Stomach (tissue), 4 donors: ENCODE results near the gene PIK3CB.

Experiments
- CTCF ChIP-seq, 7 experiments: fragments of 450-650 bp in 4 of 7; fragments of 200-600 bp in 3 of 7; sonication (generic) in 3 of 7; IDR thresholded peaks; one replicate each; pipeline ENCODE4 v1.5.1; 2016 to 2019; ENCODE audit warnings: antibody characterized with exemption in 7 of 7, control low read depth in 2 of 7, mild to moderate bottlenecking in 1 of 7
- POLR2A ChIP-seq, 4 donors: fragments of 450-650 bp; IDR thresholded peaks; one replicate each; pipeline ENCODE4 v1.6.1; 2016; ENCODE audit warnings: antibody characterized with exemption in 4 of 4, control low read depth in 2 of 4, mild to moderate bottlenecking in 1 of 4, moderate library complexity in 1 of 4
- POLR2AphosphoS5 ChIP-seq, 3 donors: sonication (generic); formaldehyde crosslinking; IDR thresholded peaks; one replicate each; pipeline ENCODE4 v1.6.1; 2016; ENCODE audit warnings: antibody characterized with exemption in 3 of 3

DNA sequence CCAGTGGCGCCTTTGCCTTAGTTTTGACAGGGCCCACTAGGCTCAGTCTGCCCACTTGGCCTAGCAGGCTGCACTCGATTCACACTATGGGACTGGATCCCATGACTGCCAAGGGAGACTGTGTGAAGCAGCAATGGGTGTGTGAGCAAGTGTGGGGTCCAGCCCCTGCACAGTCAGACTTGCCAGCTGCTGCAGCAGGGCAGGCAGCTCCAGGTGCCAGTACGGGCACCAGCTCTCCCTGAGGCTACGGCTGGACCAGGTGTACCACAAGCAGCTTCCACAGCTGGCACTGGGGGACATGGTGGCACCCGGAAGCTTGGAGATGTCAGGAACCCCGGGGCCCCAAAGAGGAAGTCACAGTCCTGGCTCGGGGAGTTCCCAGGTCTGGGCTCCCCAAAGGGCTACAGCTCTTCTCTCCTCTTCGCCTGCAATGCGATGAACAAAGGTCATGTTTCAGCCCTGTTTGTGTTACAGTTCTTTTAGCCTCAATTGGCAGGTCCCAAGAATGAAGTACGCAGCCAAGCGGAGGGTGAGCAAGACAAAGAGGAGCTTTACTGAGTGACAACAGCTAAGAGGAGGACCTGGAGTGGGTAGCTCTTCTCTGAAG is 67.1 kb downstream of the PIK3CB start:
- TF ChIP-seq POLR2AphosphoS5 (IDR thresholded peaks at IDR 0.05): no peak
- TF ChIP-seq CTCF (IDR thresholded peaks at IDR 0.05): no peak
- no peak for TF ChIP-seq POLR2A (IDR thresholded peaks at IDR 0.05)
